ENCODE measurements around the gene SERINC5. TPM values are rescaled to one million over a fixed set of nuclear protein-coding genes. Genes with fewer than 3 reads are reported as not detected.

SERINC5 gene
- polyA plus RNA-seq, 1 experiment: 11.0 TPM

- Histone ChIP-seq H3K36me3 (ENCODE audit: control insufficient read depth, insufficient read depth, low read length) (0 out of 2 replicates have a peak, but pooled peaks cover 1% of the 10 kb centered on the region), H3K27me3 (ENCODE audit: control insufficient read depth, insufficient read depth, low read length) (no peaks in the 10 kb centered on the region), H3K4me3 (ENCODE audit: low read depth, low read length) (no peak overlapping the region)
- ChIA-PET CTCF (interaction anchor here (1.5 kb wide), 1 partner anchor 9 kb away, joined by 4 read pairs; no protein-coding TSS in a partner anchor), POLR2A (no interaction called here)
- no peak for DNase-seq (ENCODE audit: low read depth)
- TF ChIP-seq, protein P1, sequence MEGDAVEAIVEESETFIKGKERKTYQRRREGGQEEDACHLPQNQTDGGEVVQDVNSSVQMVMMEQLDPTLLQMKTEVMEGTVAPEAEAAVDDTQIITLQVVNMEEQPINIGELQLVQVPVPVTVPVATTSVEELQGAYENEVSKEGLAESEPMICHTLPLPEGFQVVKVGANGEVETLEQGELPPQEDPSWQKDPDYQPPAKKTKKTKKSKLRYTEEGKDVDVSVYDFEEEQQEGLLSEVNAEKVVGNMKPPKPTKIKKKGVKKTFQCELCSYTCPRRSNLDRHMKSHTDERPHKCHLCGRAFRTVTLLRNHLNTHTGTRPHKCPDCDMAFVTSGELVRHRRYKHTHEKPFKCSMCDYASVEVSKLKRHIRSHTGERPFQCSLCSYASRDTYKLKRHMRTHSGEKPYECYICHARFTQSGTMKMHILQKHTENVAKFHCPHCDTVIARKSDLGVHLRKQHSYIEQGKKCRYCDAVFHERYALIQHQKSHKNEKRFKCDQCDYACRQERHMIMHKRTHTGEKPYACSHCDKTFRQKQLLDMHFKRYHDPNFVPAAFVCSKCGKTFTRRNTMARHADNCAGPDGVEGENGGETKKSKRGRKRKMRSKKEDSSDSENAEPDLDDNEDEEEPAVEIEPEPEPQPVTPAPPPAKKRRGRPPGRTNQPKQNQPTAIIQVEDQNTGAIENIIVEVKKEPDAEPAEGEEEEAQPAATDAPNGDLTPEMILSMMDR (IDR thresholded peaks at IDR 0.05; ENCODE audit: insufficient read depth, low read depth, low read length): no peak
Measured at GRCh38 chr5:80220245-80220897, 35.5 kb downstream of the SERINC5 start.

- no peaks in the 10 kb centered on the region for H3K27me3 ChIP-seq (ENCODE audit: control insufficient read depth, insufficient read depth, low read length)
- H3K36me3 ChIP-seq (ENCODE audit: control insufficient read depth, insufficient read depth, low read length): 0 out of 2 replicates have a peak, but pooled peaks cover 1% of the 10 kb centered on the region
- TF ChIP-seq, protein P1 (IDR thresholded peaks at IDR 0.05; ENCODE audit: insufficient read depth, low read depth, low read length): no peak
- no peak overlapping the region for H3K4me3 ChIP-seq (ENCODE audit: low read depth, low read length)
- POLR2A ChIA-PET: no interaction called here
- CTCF ChIA-PET: interaction anchor here (0.8 to 1.6 kb wide), 4 partner anchors 10 to 128 kb away, joined by 4 to 7 read pairs (median 4); no protein-coding TSS in a partner anchor
- DNase-seq (ENCODE audit: low read depth): no peak
Measured at GRCh38 chr5:80219391-80219790, 36.5 kb downstream of the SERINC5 start.

DNA sequence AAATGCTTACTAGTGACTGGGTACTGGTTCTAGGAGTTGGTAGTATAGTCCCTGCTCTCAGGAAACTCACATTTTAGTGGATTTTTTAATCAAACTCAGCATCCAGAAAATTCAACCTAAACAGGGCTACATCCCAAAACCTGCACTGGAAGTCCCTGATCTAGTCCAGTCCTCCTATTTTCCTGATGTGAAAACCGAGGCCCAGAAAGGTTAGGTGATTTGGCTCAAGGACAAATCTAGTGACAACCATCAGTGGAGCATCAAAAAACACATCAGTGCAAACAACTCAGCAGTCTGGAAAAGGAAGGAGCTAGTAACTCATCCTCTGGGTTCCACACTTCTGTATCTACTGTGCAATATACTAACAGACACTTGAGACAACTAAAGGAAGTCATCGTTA, 38.2 kb downstream of the SERINC5 start:
- Histone ChIP-seq H3K36me3 (ENCODE audit: control insufficient read depth, insufficient read depth, low read length) (0 out of 2 replicates have a peak, but pooled peaks cover 1% of the 10 kb centered on the region), H3K27me3 (ENCODE audit: control insufficient read depth, insufficient read depth, low read length) (no peaks in the 10 kb centered on the region), H3K4me3 (ENCODE audit: low read depth, low read length) (no peak overlapping the region)
- ChIA-PET POLR2A (no interaction called here), CTCF (interaction anchor here (0.9 to 1.6 kb wide), 2 partner anchors 8 to 13 kb away, joined by 3 to 4 read pairs; no protein-coding TSS in a partner anchor)
- no peak for DNase-seq (ENCODE audit: low read depth)
- TF ChIP-seq, protein P1 (IDR thresholded peaks at IDR 0.05; ENCODE audit: insufficient read depth, low read depth, low read length): no peak

- no peaks in the 10 kb centered on the region for H3K27me3 ChIP-seq (ENCODE audit: control insufficient read depth, insufficient read depth, low read length)
- POLR2A ChIA-PET: no interaction called here
- no peak for DNase-seq (ENCODE audit: low read depth)
- H3K36me3 ChIP-seq (ENCODE audit: control insufficient read depth, insufficient read depth, low read length): 0 out of 2 replicates have a peak, but pooled peaks cover 1% of the 10 kb centered on the region
- no peak overlapping the region for H3K4me3 ChIP-seq (ENCODE audit: low read depth, low read length)
- TF ChIP-seq, protein P1 (IDR thresholded peaks at IDR 0.05; ENCODE audit: insufficient read depth, low read depth, low read length): no peak
- CTCF ChIA-PET: interaction anchor here (0.9 kb wide), 1 partner anchor 12 kb away, joined by 3 read pairs; no protein-coding TSS in a partner anchor
Measured at GRCh38 chr5:80216753-80217596, 38.9 kb downstream of the SERINC5 start.

GRCh38 chr5:80216096-80216495, 39.8 kb downstream of the SERINC5 start:
- ChIA-PET POLR2A (no interaction called here), CTCF (no interaction called here)
- TF ChIP-seq, protein P1 (IDR thresholded peaks at IDR 0.05; ENCODE audit: insufficient read depth, low read depth, low read length): no peak
- Histone ChIP-seq H3K4me3 (ENCODE audit: low read depth, low read length) (no peak overlapping the region), H3K27me3 (ENCODE audit: control insufficient read depth, insufficient read depth, low read length) (no peaks in the 10 kb centered on the region), H3K36me3 (ENCODE audit: control insufficient read depth, insufficient read depth, low read length) (0 out of 2 replicates have a peak, but pooled peaks cover 1% of the 10 kb centered on the region)
- no peak for DNase-seq (ENCODE audit: low read depth)

Data from BJ (cell line).